Fibroblast of peridontal ligament (primary cell): ENCODE results near the gene GRIK4.

Source experiments
- DNase-seq: peaks from one replicate; pipeline ENCODE4 v3.0.0-alpha.2; 2010; ENCODE audit errors: extremely low read depth

GRIK4 gene

GRCh38 chr11:120525261-120526171 lies 14.0 kb downstream of the GRIK4 start:
- no peak for DNase-seq

GRCh38 chr11:120526241-120526640 lies 14.7 kb downstream of the GRIK4 start:
- DNase-seq, result no peak

- peak; percentile 63 for DNase-seq
Observed at GRCh38 chr11:120527111-120527761, 15.7 kb downstream of the GRIK4 start.

GRCh38 chr11:120528749-120529148 lies 17.2 kb downstream of the GRIK4 start:
- DNase-seq, result no peak

GRCh38 chr11:120529214-120529613 lies 17.7 kb downstream of the GRIK4 start:
- DNase-seq, result no peak

GRCh38 chr11:120529911-120530310 lies 18.4 kb downstream of the GRIK4 start:
- no peak for DNase-seq

GRCh38 chr11:120532082-120532831 lies 20.7 kb downstream of the GRIK4 start:
- peak; percentile 84 for DNase-seq

GRCh38 chr11:120532832-120533196 lies 21.3 kb downstream of the GRIK4 start:
- DNase-seq, result no peak

GRCh38 chr11:120536091-120536796 lies 24.7 kb downstream of the GRIK4 start:
- DNase-seq, result no peak

GRCh38 chr11:120536797-120537169 lies 25.2 kb downstream of the GRIK4 start:
- DNase-seq, result no peak

- no peak for DNase-seq
Observed at GRCh38 chr11:120537996-120538395, 26.4 kb downstream of the GRIK4 start.

GRCh38 chr11:120538707-120539106 lies 27.2 kb downstream of the GRIK4 start:
- DNase-seq, result no peak

GRCh38 chr11:120539667-120540369 lies 28.3 kb downstream of the GRIK4 start:
- peak; percentile 23 for DNase-seq

GRCh38 chr11:120540744-120541465 lies 29.4 kb downstream of the GRIK4 start:
- DNase-seq, result no peak

- no peak for DNase-seq
Observed at GRCh38 chr11:120543521-120544215, 32.1 kb downstream of the GRIK4 start.

GRCh38 chr11:120545813-120546212 lies 34.3 kb downstream of the GRIK4 start:
- no peak for DNase-seq

GRCh38 chr11:120546312-120547205 lies 35.0 kb downstream of the GRIK4 start:
- peak; percentile 95 for DNase-seq

GRCh38 chr11:120547316-120547715 lies 35.8 kb downstream of the GRIK4 start:
- DNase-seq, result no peak
